NCI-H2196 (cell line): ENCODE results near the gene TIGD1.

ENCODE experiments used
- DNase-seq: peaks from one replicate; lab custom pipeline; 2025; ENCODE audit not compliant: unreplicated experiment; lab: John Stamatoyannopoulos, UW

Gene TIGD1

GRCh38 chr2:232524771-232525170 lies 25.6 kb downstream of the TIGD1 start:
- no peak for DNase-seq

- DNase-seq, result no peak
Observed at GRCh38 chr2:232523682-232524597, 26.4 kb downstream of the TIGD1 start.

- no peak for DNase-seq
Observed at GRCh38 chr2:232523402-232523681, 27.0 kb downstream of the TIGD1 start.

- no peak for DNase-seq
Observed at GRCh38 chr2:232522623-232523401, 27.5 kb downstream of the TIGD1 start.

GRCh38 chr2:232521959-232522622 lies 28.3 kb downstream of the TIGD1 start:
- DNase-seq, result peak; percentile 54

GRCh38 chr2:232521098-232521497 lies 29.3 kb downstream of the TIGD1 start:
- no peak for DNase-seq

GRCh38 chr2:232520489-232520888 lies 29.9 kb downstream of the TIGD1 start:
- no peak for DNase-seq

GRCh38 chr2:232519581-232520438 lies 30.5 kb downstream of the TIGD1 start, which contains the start of gene PRSS56:
TSS of gene PRSS56 (plus strand) at chr2:232520388. CDS start at chr2:232520599, 211 bp downstream.
- DNase-seq, result no peak

- DNase-seq, result no peak
Observed at GRCh38 chr2:232518844-232519243, 31.5 kb downstream of the TIGD1 start.

GRCh38 chr2:232516551-232516950 lies 33.8 kb downstream of the TIGD1 start:
- no peak for DNase-seq

GRCh38 chr2:232515639-232516038 lies 34.7 kb downstream of the TIGD1 start:
- DNase-seq, result no peak

GRCh38 chr2:232513353-232513752 lies 37.0 kb downstream of the TIGD1 start:
- DNase-seq, result no peak

- DNase-seq, result no peak
Observed at GRCh38 chr2:232512602-232513001, 37.8 kb downstream of the TIGD1 start.

- no peak for DNase-seq
Observed at GRCh38 chr2:232511336-232511890, 38.9 kb downstream of the TIGD1 start.

- no peak for DNase-seq
Observed at GRCh38 chr2:232508251-232508650, 42.1 kb downstream of the TIGD1 start.

- DNase-seq, result no peak
Observed at GRCh38 chr2:232506709-232507108, 43.6 kb downstream of the TIGD1 start.

- DNase-seq, result no peak
Observed at GRCh38 chr2:232505856-232506255, 44.5 kb downstream of the TIGD1 start.

GRCh38 chr2:232504438-232504837 lies 45.9 kb downstream of the TIGD1 start:
- peak; percentile 71 for DNase-seq

GRCh38 chr2:232503809-232504323 lies 46.5 kb downstream of the TIGD1 start:
- DNase-seq, result no peak
